Measurements from ENCODE around the gene HOXA2.

The HOXA2 gene

DNA sequence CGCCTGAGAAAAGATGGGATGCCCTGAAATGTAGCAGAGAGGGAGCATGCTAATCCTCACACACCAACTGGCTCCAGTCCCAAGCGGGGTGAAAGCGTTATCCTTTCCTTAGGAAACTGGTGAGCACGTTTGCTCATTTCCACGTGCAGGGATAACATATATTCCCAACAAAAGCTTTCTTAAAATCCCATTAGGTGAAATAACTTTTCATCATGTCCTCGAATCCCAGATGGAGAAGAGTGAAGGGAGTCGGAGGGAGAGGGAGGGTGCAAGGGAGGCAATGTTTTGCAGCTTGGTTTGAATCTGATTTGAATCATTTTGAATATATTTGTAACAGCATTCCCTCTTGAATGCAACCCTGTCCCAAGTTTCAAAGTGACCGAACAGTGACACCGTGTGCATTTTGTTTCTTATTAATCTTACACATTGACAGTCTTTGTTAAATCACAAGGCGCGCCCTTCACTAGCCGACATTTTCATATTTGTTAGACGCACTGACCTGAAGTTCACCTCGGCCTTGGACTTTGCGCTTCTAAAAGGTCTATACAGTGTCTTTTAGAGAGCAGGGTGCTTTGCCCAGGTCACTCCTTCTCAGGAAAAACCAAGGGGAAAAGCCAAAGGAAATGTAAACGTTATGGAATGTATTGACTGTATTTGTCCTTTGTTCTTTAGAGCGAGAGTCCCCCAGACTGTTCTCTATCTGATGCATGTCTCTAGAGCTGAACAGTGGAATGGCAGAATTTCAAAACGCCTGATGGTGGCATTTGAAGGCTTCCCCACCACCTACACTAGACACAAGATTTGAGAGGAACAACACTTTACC is 31.1 kb upstream of the HOXA2 start:
- H2AK5ac ChIP-seq (ENCODE audit: low read length, severe bottlenecking) = no peak overlapping the region
- peak overlapping the region; percentile 77 for H3K9ac ChIP-seq (ENCODE audit: low read length)
- no peak overlapping the region for H2BK5ac ChIP-seq (ENCODE audit: low read depth, low read length, poor library complexity, severe bottlenecking)
- H2BK12ac ChIP-seq (ENCODE audit: low read length in 2 of 2) = no peak overlapping the region
- no peaks in the 10 kb centered on the region for H3K27me3 ChIP-seq (ENCODE audit: control insufficient read depth in 1 of 2, insufficient read depth in 1 of 2, low read length in 2 of 2)
- no peak overlapping the region for H3K27ac ChIP-seq (ENCODE audit: low read length, poor library complexity, severe bottlenecking)
- no peak for DNase-seq
- H2BK120ac ChIP-seq (ENCODE audit: low read depth, low read length) = no peak overlapping the region
- H3K4ac ChIP-seq (ENCODE audit: low read depth in 1 of 2, low read length in 2 of 2) = no peak overlapping the region
- H4K8ac ChIP-seq (ENCODE audit: low read length) = no peak overlapping the region
- no peak overlapping the region for H3K18ac ChIP-seq (ENCODE audit: low read depth in 1 of 2, low read length in 2 of 2)
- no peaks in the 10 kb centered on the region for H3K9me3 ChIP-seq (ENCODE audit: control insufficient read depth, low read length)
- H3K36me3 ChIP-seq (ENCODE audit: control insufficient read depth in 1 of 2, insufficient read depth in 2 of 2, low read depth in 1 of 2, low read length in 2 of 2) = peaks cover 0 to 6% of the 10 kb centered on the region in 2 experiments
- H3K4me1 ChIP-seq (ENCODE audit: control insufficient read depth, insufficient read depth, low read depth, low read length) = peaks cover 13% of the 10 kb centered on the region
- no peaks in the 10 kb centered on the region for H3K79me1 ChIP-seq (replicated peaks; ENCODE audit: low read length, poor library complexity, severe bottlenecking)
- no peak overlapping the region for H3K4me2 ChIP-seq (ENCODE audit: low read length, poor library complexity, severe bottlenecking)
- H2BK15ac ChIP-seq (ENCODE audit: low read depth, poor library complexity, severe bottlenecking) = no peak overlapping the region
- H3K4me3 ChIP-seq (ENCODE audit: insufficient read depth in 1 of 2, low read depth in 1 of 2, low read length in 2 of 2) = peak overlapping the region in 1 of 2 experiments; percentile 32
- no peak overlapping the region for H3K14ac ChIP-seq (ENCODE audit: low read length in 2 of 2)
- no peak overlapping the region for H3K23ac ChIP-seq (ENCODE audit: low read length in 2 of 2)
- no peak overlapping the region for H2AFZ ChIP-seq (ENCODE audit: low read depth, low read length)
- WGBS = 46% methylated on average over 14 of the region's 18 CpGs
- H4K91ac ChIP-seq (ENCODE audit: low read length) = no peak overlapping the region

GRCh38 chr7:27132978-27133377 is 30.5 kb upstream of the HOXA2 start:
- H3K23ac ChIP-seq (ENCODE audit: low read length in 2 of 2) = no peak overlapping the region
- H2BK5ac ChIP-seq (ENCODE audit: low read depth, low read length, poor library complexity, severe bottlenecking) = no peak overlapping the region
- WGBS = 22% methylated on average over 6 of the region's 6 CpGs
- no peak overlapping the region for H4K8ac ChIP-seq (ENCODE audit: low read length)
- peaks cover 13% of the 10 kb centered on the region for H3K4me1 ChIP-seq (ENCODE audit: control insufficient read depth, insufficient read depth, low read depth, low read length)
- H2AFZ ChIP-seq (ENCODE audit: low read depth, low read length) = no peak overlapping the region
- no peak overlapping the region for H3K4ac ChIP-seq (ENCODE audit: low read depth in 1 of 2, low read length in 2 of 2)
- no peak overlapping the region for H4K91ac ChIP-seq (ENCODE audit: low read length)
- H3K36me3 ChIP-seq (ENCODE audit: control insufficient read depth in 1 of 2, insufficient read depth in 2 of 2, low read depth in 1 of 2, low read length in 2 of 2) = peaks cover 0 to 8% of the 10 kb centered on the region in 2 experiments
- H3K79me1 ChIP-seq (replicated peaks; ENCODE audit: low read length, poor library complexity, severe bottlenecking) = no peaks in the 10 kb centered on the region
- no peak overlapping the region for H3K4me2 ChIP-seq (ENCODE audit: low read length, poor library complexity, severe bottlenecking)
- H3K27me3 ChIP-seq (ENCODE audit: control insufficient read depth in 1 of 2, insufficient read depth in 1 of 2, low read length in 2 of 2) = no peaks in the 10 kb centered on the region
- H3K27ac ChIP-seq (ENCODE audit: low read length, poor library complexity, severe bottlenecking) = no peak overlapping the region
- no peak for DNase-seq
- H2BK12ac ChIP-seq (ENCODE audit: low read length in 2 of 2) = no peak overlapping the region
- H2BK15ac ChIP-seq (ENCODE audit: low read depth, poor library complexity, severe bottlenecking) = no peak overlapping the region
- no peak overlapping the region for H2BK120ac ChIP-seq (ENCODE audit: low read depth, low read length)
- H3K18ac ChIP-seq (ENCODE audit: low read depth in 1 of 2, low read length in 2 of 2) = no peak overlapping the region
- H3K14ac ChIP-seq (ENCODE audit: low read length in 2 of 2) = no peak overlapping the region
- no peak overlapping the region for H3K9ac ChIP-seq (ENCODE audit: low read length)
- no peak overlapping the region for H2AK5ac ChIP-seq (ENCODE audit: low read length, severe bottlenecking)
- H3K9me3 ChIP-seq (ENCODE audit: control insufficient read depth, low read length) = no peaks in the 10 kb centered on the region
- no peak overlapping the region for H3K4me3 ChIP-seq (ENCODE audit: insufficient read depth in 1 of 2, low read depth in 1 of 2, low read length in 2 of 2)

DNA sequence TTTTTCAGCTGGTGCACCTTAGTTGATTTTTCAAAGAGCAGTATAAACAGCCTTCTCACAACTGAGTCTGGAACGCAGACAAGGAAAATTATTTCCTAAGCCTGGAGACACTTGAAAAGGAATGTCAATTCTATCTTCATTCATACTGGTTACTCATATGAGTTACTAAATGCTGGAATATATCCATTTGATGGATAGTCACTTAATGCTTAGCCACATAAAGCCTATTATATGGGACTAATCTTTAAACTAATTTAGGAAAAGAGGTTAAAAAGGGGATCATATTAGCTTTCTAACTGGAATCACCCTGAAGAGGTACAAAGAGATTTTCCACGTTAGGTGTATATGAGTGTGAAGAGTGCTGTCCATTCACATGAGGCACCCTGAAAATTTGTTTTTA is 29.7 kb upstream of the HOXA2 start:
- Histone ChIP-seq H2BK15ac (ENCODE audit: low read depth, poor library complexity, severe bottlenecking) (no peak overlapping the region), H2BK12ac (ENCODE audit: low read length in 2 of 2) (no peak overlapping the region), H4K91ac (ENCODE audit: low read length) (no peak overlapping the region), H2BK5ac (ENCODE audit: low read depth, low read length, poor library complexity, severe bottlenecking) (no peak overlapping the region), H3K4ac (ENCODE audit: low read depth in 1 of 2, low read length in 2 of 2) (no peak overlapping the region), H3K9me3 (ENCODE audit: control insufficient read depth, low read length) (no peaks in the 10 kb centered on the region), H2BK120ac (ENCODE audit: low read depth, low read length) (no peak overlapping the region), H3K4me1 (ENCODE audit: control insufficient read depth, insufficient read depth, low read depth, low read length) (peaks cover 13% of the 10 kb centered on the region), H3K4me2 (ENCODE audit: low read length, poor library complexity, severe bottlenecking) (no peak overlapping the region), H2AFZ (ENCODE audit: low read depth, low read length) (no peak overlapping the region), H3K9ac (ENCODE audit: low read length) (peak overlapping the region; percentile 87), H3K4me3 (ENCODE audit: insufficient read depth in 1 of 2, low read depth in 1 of 2, low read length in 2 of 2) (no peak overlapping the region), H3K27ac (ENCODE audit: low read length, poor library complexity, severe bottlenecking) (no peak overlapping the region), H4K8ac (ENCODE audit: low read length) (no peak overlapping the region), H3K27me3 (ENCODE audit: control insufficient read depth in 1 of 2, insufficient read depth in 1 of 2, low read length in 2 of 2) (no peaks in the 10 kb centered on the region), H3K23ac (ENCODE audit: low read length in 2 of 2) (no peak overlapping the region), H3K79me1 (replicated peaks; ENCODE audit: low read length, poor library complexity, severe bottlenecking) (no peaks in the 10 kb centered on the region), H3K14ac (ENCODE audit: low read length in 2 of 2) (no peak overlapping the region), H3K18ac (ENCODE audit: low read depth in 1 of 2, low read length in 2 of 2) (no peak overlapping the region), H2AK5ac (ENCODE audit: low read length, severe bottlenecking) (no peak overlapping the region), H3K36me3 (ENCODE audit: control insufficient read depth in 1 of 2, insufficient read depth in 2 of 2, low read depth in 1 of 2, low read length in 2 of 2) (peaks cover 0 to 5% of the 10 kb centered on the region in 2 experiments)
- no peak for DNase-seq
- WGBS = 62% methylated on average over 2 of the region's 2 CpGs

GRCh38 chr7:27131390-27131819 is 28.9 kb upstream of the HOXA2 start:
- Histone ChIP-seq H3K4ac (ENCODE audit: low read depth in 1 of 2, low read length in 2 of 2) (no peak overlapping the region), H3K4me2 (ENCODE audit: low read length, poor library complexity, severe bottlenecking) (peak overlapping the region; percentile 51), H2AFZ (ENCODE audit: low read depth, low read length) (no peak overlapping the region), H2BK120ac (ENCODE audit: low read depth, low read length) (no peak overlapping the region), H3K9ac (ENCODE audit: low read length) (peak overlapping the region; percentile 87), H3K14ac (ENCODE audit: low read length in 2 of 2) (no peak overlapping the region), H3K27me3 (ENCODE audit: control insufficient read depth in 1 of 2, insufficient read depth in 1 of 2, low read length in 2 of 2) (no peaks in the 10 kb centered on the region), H3K9me3 (ENCODE audit: control insufficient read depth, low read length) (no peaks in the 10 kb centered on the region), H3K4me1 (ENCODE audit: control insufficient read depth, insufficient read depth, low read depth, low read length) (peaks cover 10% of the 10 kb centered on the region), H3K23ac (ENCODE audit: low read length in 2 of 2) (no peak overlapping the region), H3K79me1 (replicated peaks; ENCODE audit: low read length, poor library complexity, severe bottlenecking) (no peaks in the 10 kb centered on the region), H3K27ac (ENCODE audit: low read length, poor library complexity, severe bottlenecking) (peak overlapping the region; percentile 0), H4K8ac (ENCODE audit: low read length) (peak overlapping the region; percentile 77), H2BK15ac (ENCODE audit: low read depth, poor library complexity, severe bottlenecking) (no peak overlapping the region), H2AK5ac (ENCODE audit: low read length, severe bottlenecking) (no peak overlapping the region), H3K18ac (ENCODE audit: low read depth in 1 of 2, low read length in 2 of 2) (peak overlapping the region in 1 of 2 experiments; percentile 67), H3K4me3 (ENCODE audit: insufficient read depth in 1 of 2, low read depth in 1 of 2, low read length in 2 of 2) (peak overlapping the region; percentile 67 to 83), H2BK5ac (ENCODE audit: low read depth, low read length, poor library complexity, severe bottlenecking) (no peak overlapping the region), H2BK12ac (ENCODE audit: low read length in 2 of 2) (no peak overlapping the region), H3K36me3 (ENCODE audit: control insufficient read depth in 1 of 2, insufficient read depth in 2 of 2, low read depth in 1 of 2, low read length in 2 of 2) (peaks cover 0 to 5% of the 10 kb centered on the region in 2 experiments), H4K91ac (ENCODE audit: low read length) (peak overlapping the region; percentile 76)
- DNase-seq = no peak
- 38% methylated on average over 10 of the region's 12 CpGs for WGBS

Data from mesenchymal stem cell (in vitro differentiated cells and primary cell).